Right lobe of liver (tissue), 4 donors: ENCODE data around the gene SLC6A11.

Source experiments
- POLR2A ChIP-seq: fragments of 450-650 bp; IDR thresholded peaks from one replicate; pipeline ENCODE4 v1.6.1; 2017; ENCODE audit warnings: antibody characterized with exemption, mild to moderate bottlenecking
- TF ChIP-seq, protein P1 (sequence below), 4 donors: fragments of 200-600 bp in 3 of 4; fragments of 450-650 bp in 1 of 4; IDR thresholded peaks; one replicate each; pipeline versions ENCODE4 v1.5.1 to v1.8.0; 2016 to 2022; ENCODE audit warnings: antibody characterized with exemption in 4 of 4, mild to moderate bottlenecking in 2 of 4
- donor health status: DM: no; HTN: no; CAD: no.
- donor health status: DM: no; HTN: no; CAD: no.
- donor health status: DM: no; HTN: yes; CAD: no.

DNA sequence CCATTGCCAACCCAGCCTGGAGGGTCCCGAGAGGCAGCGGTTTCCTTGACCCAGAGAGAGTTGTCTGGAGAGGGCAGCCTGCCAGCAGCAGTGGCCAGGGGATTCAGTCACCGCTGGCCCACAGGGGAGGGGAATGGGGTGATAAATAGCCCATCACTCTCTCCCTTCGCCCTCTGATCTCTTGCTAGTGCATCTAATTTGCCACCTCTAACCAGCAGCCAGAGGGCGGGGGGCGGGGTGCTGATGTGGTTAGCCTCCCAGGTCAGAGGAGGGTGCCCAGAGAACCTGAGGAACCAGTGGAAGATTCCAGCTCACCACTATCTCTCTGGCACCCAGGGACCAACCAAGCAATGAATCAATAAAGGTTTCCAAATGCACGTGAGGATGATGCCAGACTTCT lies 35.1 kb upstream of the SLC6A11 start:
- TF ChIP-seq, protein P1, sequence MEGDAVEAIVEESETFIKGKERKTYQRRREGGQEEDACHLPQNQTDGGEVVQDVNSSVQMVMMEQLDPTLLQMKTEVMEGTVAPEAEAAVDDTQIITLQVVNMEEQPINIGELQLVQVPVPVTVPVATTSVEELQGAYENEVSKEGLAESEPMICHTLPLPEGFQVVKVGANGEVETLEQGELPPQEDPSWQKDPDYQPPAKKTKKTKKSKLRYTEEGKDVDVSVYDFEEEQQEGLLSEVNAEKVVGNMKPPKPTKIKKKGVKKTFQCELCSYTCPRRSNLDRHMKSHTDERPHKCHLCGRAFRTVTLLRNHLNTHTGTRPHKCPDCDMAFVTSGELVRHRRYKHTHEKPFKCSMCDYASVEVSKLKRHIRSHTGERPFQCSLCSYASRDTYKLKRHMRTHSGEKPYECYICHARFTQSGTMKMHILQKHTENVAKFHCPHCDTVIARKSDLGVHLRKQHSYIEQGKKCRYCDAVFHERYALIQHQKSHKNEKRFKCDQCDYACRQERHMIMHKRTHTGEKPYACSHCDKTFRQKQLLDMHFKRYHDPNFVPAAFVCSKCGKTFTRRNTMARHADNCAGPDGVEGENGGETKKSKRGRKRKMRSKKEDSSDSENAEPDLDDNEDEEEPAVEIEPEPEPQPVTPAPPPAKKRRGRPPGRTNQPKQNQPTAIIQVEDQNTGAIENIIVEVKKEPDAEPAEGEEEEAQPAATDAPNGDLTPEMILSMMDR (IDR thresholded peaks at IDR 0.05), result no peak
- no peak for TF ChIP-seq POLR2A
